Bronchial epithelial cell (primary cell): Measurements from ENCODE around the gene YAF2. TPM values are rescaled to one million over a fixed set of nuclear protein-coding genes. Genes with fewer than 3 reads are reported as not detected.

Source experiments
- DNase-seq: peaks from one replicate; pipeline ENCODE4 v3.0.0-alpha.2; 2010; ENCODE audit warnings: low read depth
- FAIRE-seq: peaks from 2 replicates; lab custom pipeline; 2011; peaks lifted over from hg19 to GRCh38; lab: Jason Lieb, UNC
- H3K27me3 ChIP-seq: 2 replicates; pipeline ENCODE4 v1.5.1; 2011; ENCODE audit warnings: low read length; ENCODE audit not compliant: control insufficient read depth, insufficient read depth
- H3K36me3 ChIP-seq: 2 replicates; pipeline ENCODE4 v1.5.1; 2011; ENCODE audit warnings: low read length; ENCODE audit not compliant: control insufficient read depth, insufficient read depth
- H3K4me3 ChIP-seq: 2 replicates; pipeline ENCODE4 v1.5.1; 2011; ENCODE audit warnings: mild to moderate bottlenecking, low read depth, low read length, control low read depth
- CTCF ChIP-seq: IDR thresholded peaks from 2 replicates; pipeline ENCODE4 v1.5.1; 2011; ENCODE audit warnings: mild to moderate bottlenecking, moderate library complexity, low read length, control low read depth, inconsistent platforms; ENCODE audit not compliant: insufficient read depth, severe bottlenecking
- total RNA-seq: library from RNA; depleted of rRNA; stranded (reverse); fragments of >200 nt; gene quantifications from 2 replicates; pipeline ENCODE4 v1.2.1, GENCODE V29; 2014

The YAF2 gene
- total RNA-seq, 1 donor from 2014 or later = 14.2 TPM

- H3K27me3 ChIP-seq = no peaks in the 10 kb centered on the region
- no peaks in the 10 kb centered on the region for H3K36me3 ChIP-seq
- no peak for DNase-seq
- H3K4me3 ChIP-seq = no peak overlapping the region
- TF ChIP-seq CTCF = no peak
- FAIRE-seq = no peak
These were observed 64.0 kb downstream of the YAF2 start for GRCh38 chr12:42173961-42174521.

GRCh38 chr12:42172441-42173210 is 65.4 kb downstream of the YAF2 start:
- Histone ChIP-seq H3K27me3 (no peaks in the 10 kb centered on the region), H3K4me3 (no peak overlapping the region), H3K36me3 (no peaks in the 10 kb centered on the region)
- DNase-seq (no peak), FAIRE-seq (no peak)
- TF ChIP-seq CTCF = no peak

GRCh38 chr12:42167711-42168110 is 70.3 kb downstream of the YAF2 start:
- no peak for FAIRE-seq
- no peak for DNase-seq
- H3K4me3 ChIP-seq = no peak overlapping the region

GRCh38 chr12:42166501-42166900 is 71.5 kb downstream of the YAF2 start:
- TF ChIP-seq CTCF = no peak
- Histone ChIP-seq H3K27me3 (no peaks in the 10 kb centered on the region), H3K4me3 (no peak overlapping the region), H3K36me3 (no peaks in the 10 kb centered on the region)
- FAIRE-seq (no peak), DNase-seq (no peak)

More at GRCh38 chr12:42167711-42168110, 70.3 kb downstream of the YAF2 start:
- H3K36me3 ChIP-seq = no peaks in the 10 kb centered on the region
- TF ChIP-seq CTCF = no peak
- H3K27me3 ChIP-seq = no peaks in the 10 kb centered on the region

GRCh38 chr12:42163913-42164312 is 74.1 kb downstream of the YAF2 start:
- no peak for FAIRE-seq
- Histone ChIP-seq H3K27me3 (no peaks in the 10 kb centered on the region), H3K4me3 (no peak overlapping the region), H3K36me3 (peaks cover 1% of the 10 kb centered on the region)
- DNase-seq = no peak
- no peak for TF ChIP-seq CTCF
